ENCODE data around the gene UMAD1.

UMAD1 gene

GRCh38 chr7:7702826-7703225 lies 62.3 kb downstream of the UMAD1 start:
- no peak for TF ChIP-seq CTCF (IDR thresholded peaks at IDR 0.05)
- no peak for TF ChIP-seq ZFX (IDR thresholded peaks at IDR 0.05; ENCODE audit: borderline replicate concordance)
- no peak overlapping the region for H3K27ac ChIP-seq

- no peak for TF ChIP-seq ZFX (IDR thresholded peaks at IDR 0.05; ENCODE audit: borderline replicate concordance)
- TF ChIP-seq CTCF (IDR thresholded peaks at IDR 0.05), result no peak
- H3K27ac ChIP-seq, result no peak overlapping the region
Measured at GRCh38 chr7:7703427-7703826, 62.9 kb downstream of the UMAD1 start.

GRCh38 chr7:7704867-7705266 lies 64.3 kb downstream of the UMAD1 start:
- no peak for TF ChIP-seq CTCF (IDR thresholded peaks at IDR 0.05)
- TF ChIP-seq ZFX (IDR thresholded peaks at IDR 0.05; ENCODE audit: borderline replicate concordance), result no peak
- no peak overlapping the region for H3K27ac ChIP-seq

DNA sequence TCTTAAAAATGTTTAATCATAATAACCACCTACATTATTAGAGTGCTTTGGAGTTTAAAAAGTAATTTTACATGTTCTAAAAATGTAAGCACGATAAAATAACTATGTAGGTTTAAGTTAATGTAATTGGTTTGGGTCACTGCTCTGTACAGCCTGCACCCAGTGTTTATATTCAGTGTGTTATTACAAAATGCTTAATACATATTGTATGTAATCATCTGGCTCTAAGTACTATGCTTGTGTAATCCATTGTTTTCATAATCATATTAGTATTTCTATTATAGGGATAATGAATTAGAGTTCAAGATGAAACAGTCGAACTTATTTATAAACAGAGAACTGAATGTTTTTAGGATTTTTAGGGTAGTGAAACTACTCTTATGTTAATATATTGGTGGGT lies 64.8 kb downstream of the UMAD1 start:
- TF ChIP-seq CTCF (IDR thresholded peaks at IDR 0.05) (no peak), ZFX (IDR thresholded peaks at IDR 0.05; ENCODE audit: borderline replicate concordance) (no peak)
- H3K27ac ChIP-seq, result no peak overlapping the region

DNA sequence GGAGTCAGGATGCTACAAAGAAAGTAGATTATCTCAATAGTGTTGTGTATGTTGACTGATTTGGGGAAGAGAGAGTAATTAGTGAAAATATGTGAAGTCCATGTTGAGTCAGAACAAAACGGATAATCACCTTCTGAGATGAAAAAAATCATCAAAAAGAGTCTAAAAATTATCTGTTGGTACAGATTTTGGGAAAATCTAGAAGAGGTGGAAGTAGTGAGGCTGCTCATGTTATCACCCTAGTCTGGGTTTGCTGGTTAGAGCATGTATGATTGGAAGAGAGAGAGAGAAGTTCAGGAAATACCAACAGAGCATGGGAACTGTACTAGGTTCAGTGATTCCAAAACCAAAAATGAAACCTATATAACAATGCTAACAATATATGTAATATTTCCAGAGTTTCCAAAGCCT lies 65.6 kb downstream of the UMAD1 start:
- H3K27ac ChIP-seq, result no peak overlapping the region
- TF ChIP-seq ZFX (IDR thresholded peaks at IDR 0.05; ENCODE audit: borderline replicate concordance), result no peak
- TF ChIP-seq CTCF (IDR thresholded peaks at IDR 0.05), result no peak

DNA sequence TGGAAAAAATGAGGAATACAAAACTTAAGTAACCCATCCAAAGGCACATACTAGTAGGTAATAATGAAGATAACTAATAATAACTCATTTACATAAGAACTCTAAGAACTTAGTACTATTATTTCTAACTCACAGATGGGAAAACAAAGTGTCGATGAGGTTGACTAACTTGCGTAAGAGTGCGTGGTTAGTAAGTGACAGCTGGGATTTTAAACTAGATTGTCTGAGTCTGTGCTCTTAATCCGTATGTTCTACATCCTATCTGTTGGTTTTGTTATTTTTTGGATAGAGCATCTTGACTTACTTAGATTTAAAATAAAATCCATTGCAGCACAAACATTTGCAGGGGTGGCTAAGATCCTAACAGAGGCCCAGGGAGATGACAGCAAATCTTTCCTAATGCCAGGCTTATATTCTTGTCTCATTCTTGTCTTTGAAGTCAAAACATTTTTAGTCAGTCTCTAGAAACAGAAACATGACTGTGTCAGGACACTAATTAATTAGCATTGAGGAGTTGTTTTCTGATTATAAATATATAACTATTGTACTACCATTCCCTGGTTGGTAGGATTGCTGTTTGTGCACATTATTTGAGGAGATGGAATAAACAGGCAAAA lies 66.1 kb downstream of the UMAD1 start:
- TF ChIP-seq CTCF (IDR thresholded peaks at IDR 0.05), result no peak
- TF ChIP-seq ZFX (IDR thresholded peaks at IDR 0.05; ENCODE audit: borderline replicate concordance), result no peak
- H3K27ac ChIP-seq, result no peak overlapping the region

GRCh38 chr7:7707246-7707645 lies 66.7 kb downstream of the UMAD1 start:
- TF ChIP-seq ZFX (IDR thresholded peaks at IDR 0.05; ENCODE audit: borderline replicate concordance) (no peak), CTCF (IDR thresholded peaks at IDR 0.05) (no peak)
- H3K27ac ChIP-seq, result no peak overlapping the region

All from 22Rv1 (cell line).